ENCODE measurements around the gene ZSWIM3.

GRCh38 chr20:45890077-45890984, 32.9 kb downstream of the ZSWIM3 start:
- TF ChIP-seq CTCF (IDR thresholded peaks at IDR 0.05), result peak; percentile 29 to 62 (median 50)
- no peak for TF ChIP-seq POLR2A (IDR thresholded peaks at IDR 0.05)

Data from testis (tissue), 2 donors.